Measurements from ENCODE around the gene GAA. TPM values are rescaled to one million over a fixed set of nuclear protein-coding genes. Genes with fewer than 3 reads are reported as not detected.

GAA gene
- total RNA-seq, 1 donor from 2014 or later: 15.1 TPM

DNA sequence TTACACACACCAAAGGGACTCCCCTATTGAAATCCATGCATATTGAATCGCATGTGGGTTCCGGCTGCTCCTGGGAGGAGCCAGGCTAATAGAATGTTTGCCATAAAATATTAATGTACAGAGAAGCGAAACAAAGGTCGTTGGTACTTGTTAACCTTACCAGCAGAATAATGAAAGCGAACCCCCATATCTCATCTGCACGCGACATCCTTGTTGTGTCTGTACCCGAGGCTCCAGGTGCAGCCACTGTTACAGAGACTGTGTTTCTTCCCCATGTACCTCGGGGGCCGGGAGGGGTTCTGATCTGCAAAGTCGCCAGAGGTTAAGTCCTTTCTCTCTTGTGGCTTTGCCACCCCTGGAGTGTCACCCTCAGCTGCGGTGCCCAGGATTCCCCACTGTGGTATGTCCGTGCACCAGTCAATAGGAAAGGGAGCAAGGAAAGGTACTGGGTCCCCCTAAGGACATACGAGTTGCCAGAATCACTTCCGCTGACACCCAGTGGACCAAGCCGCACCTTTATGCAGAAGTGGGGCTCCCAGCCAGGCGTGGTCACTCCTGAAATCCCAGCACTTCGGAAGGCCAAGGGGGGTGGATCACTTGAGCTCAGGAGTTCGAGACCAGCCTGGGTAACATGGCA is 2.2 kb downstream of the GAA start:
- intact Hi-C loops (cut with micrococcal nuclease): no loop called here

GRCh38 chr17:80104321-80104955 is 3.1 kb downstream of the GAA start:
- intact Hi-C loops (cut with micrococcal nuclease): no loop called here

GRCh38 chr17:80104956-80105375 is 3.6 kb downstream of the GAA start:
- intact Hi-C loops (cut with micrococcal nuclease): no loop called here

DNA sequence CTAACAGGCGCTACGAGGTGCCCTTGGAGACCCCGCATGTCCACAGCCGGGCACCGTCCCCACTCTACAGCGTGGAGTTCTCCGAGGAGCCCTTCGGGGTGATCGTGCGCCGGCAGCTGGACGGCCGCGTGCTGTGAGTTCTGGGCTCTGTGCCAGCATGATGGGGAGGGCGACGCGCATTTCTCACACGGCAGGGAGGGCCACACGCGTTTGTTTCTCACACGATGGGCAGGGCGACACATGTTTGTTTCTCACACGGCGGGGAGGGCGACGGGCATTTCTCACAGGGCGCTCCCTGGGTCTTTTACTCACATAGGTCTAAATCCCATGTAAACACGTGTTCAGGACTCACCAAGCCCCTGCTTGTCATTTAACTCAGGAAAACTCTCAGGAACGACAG is 4.4 kb downstream of the GAA start:
- intact Hi-C loops (cut with micrococcal nuclease): no loop called here

GRCh38 chr17:80106176-80106575 is 4.8 kb downstream of the GAA start:
- intact Hi-C loops (cut with micrococcal nuclease): no loop called here

DNA sequence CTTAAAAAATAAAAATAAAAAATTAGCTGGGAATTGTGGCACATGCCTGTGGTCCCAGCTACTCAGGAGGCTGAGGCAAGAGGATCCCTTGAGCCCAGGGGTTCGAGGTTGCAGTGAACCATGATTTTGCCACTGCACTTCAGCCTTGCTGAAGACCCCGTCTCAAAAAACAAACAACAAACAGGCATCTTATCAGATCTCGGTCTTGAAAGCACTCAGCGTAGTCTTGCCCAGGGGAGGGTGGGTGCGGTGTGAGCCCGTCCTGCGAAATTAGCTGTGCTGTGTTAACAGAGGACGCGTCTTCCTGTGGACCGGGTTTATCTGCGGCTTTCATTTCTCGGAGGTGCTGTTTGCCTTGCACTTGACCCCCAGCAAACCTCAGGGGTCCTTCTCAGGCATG is 5.4 kb downstream of the GAA start:
- intact Hi-C loops (cut with micrococcal nuclease): no loop called here

- intact Hi-C loops (cut with micrococcal nuclease): no loop called here
Measured at GRCh38 chr17:80107231-80108021, 6.0 kb downstream of the GAA start.

- intact Hi-C loops (cut with micrococcal nuclease): no loop called here
Measured at GRCh38 chr17:80108036-80108971, 6.9 kb downstream of the GAA start.

DNA sequence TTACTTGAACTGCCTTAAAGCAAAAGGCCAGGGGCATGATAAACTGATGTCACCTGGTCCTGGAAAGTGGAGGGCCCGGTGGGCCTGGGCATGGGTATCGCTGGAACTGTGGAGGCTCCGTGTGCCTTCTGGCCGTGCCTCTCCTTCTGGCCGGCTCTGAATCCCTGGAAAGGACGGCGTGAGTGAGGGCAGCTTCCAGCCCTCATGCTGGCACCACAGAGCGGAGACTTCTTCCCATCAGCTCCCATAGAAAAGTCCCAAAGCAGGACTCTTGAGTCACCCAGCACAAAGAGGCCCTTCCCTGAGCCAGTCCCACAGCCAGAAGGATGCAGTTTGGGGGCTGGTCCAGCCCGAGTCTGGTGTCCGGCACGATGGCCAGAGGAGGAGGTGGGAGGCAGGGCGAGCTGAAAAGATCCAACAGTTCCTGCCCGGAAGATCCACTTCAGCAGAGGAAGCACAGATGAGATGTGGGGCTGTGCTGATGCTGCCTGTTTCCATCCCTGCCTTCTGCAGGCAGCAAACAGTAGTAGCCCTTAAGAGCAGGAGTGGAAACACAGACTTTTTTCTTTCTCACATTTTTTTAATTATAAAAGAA is 7.8 kb downstream of the GAA start:
- intact Hi-C loops (cut with micrococcal nuclease): no loop called here

DNA sequence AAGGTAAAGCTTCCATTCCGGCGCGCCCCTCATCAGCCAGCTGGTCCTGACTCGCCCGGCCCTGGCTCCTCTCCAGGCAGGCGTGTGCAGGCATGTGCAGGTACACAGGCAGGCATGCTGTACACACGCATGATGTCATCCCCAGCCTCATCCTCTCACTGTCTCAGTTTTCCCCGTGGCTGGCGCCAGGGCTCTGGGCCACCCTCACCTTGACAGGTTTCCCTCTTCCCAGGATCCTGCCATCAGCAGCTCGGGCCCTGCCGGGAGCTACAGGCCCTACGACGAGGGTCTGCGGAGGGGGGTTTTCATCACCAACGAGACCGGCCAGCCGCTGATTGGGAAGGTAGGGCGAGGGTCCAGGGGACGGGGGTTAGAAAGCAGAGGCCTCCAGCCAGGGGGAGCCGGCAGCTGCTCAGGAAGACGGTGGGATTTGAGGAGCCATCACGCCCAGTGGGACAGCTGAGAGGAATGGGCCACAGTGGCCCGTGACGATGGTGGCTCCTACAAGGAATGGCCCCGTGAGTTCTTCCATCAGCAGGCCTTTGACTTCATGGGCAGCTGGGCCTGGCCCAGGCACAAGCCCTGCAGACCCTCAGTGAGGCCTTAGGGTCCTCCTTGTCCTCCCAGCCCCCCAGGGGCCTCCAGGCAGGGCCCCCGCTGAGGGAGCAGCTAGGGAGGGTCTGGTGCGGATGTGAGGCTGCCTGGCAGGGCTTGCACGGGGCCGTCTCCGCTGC is 8.5 kb downstream of the GAA start:
- intact Hi-C loops (cut with micrococcal nuclease): no loop called here

- intact Hi-C loops (cut with micrococcal nuclease): no loop called here
Measured at GRCh38 chr17:80110447-80110812, 9.0 kb downstream of the GAA start.

DNA sequence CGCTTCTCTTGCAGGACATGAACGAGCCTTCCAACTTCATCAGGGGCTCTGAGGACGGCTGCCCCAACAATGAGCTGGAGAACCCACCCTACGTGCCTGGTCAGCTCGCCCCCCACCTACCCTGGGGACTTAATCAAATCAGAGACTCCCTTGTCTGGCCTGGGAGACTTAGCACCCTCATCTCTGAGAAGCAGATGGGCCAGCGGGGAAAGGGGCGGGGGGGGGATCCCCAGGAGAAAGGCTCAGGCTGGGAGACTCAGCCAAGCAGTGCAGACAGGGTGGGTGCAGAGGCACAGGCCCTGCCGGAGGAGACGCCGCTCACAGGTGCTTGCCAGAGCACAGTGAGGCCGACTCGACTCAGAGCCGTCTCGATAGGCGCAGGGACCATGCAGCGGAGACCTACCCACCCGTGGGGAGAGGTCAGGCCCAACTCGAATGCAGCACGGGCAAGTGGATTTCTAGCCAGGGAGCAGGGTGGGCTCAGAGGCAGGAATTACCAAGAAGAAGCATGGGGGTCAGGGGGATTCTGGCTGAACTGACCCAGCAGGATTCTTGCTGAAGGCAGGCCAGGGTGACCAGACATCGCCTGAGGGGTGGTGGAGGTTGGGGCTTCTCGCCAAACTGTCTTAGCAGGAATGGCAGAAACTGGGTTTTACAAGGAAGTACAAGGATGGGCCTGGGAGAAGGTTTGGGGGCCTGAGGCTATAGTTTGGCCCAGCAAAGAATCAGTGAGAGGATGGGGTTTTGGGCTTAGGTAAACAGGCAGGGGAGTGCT is 9.7 kb downstream of the GAA start:
- intact Hi-C loops (cut with micrococcal nuclease): no loop called here

DNA sequence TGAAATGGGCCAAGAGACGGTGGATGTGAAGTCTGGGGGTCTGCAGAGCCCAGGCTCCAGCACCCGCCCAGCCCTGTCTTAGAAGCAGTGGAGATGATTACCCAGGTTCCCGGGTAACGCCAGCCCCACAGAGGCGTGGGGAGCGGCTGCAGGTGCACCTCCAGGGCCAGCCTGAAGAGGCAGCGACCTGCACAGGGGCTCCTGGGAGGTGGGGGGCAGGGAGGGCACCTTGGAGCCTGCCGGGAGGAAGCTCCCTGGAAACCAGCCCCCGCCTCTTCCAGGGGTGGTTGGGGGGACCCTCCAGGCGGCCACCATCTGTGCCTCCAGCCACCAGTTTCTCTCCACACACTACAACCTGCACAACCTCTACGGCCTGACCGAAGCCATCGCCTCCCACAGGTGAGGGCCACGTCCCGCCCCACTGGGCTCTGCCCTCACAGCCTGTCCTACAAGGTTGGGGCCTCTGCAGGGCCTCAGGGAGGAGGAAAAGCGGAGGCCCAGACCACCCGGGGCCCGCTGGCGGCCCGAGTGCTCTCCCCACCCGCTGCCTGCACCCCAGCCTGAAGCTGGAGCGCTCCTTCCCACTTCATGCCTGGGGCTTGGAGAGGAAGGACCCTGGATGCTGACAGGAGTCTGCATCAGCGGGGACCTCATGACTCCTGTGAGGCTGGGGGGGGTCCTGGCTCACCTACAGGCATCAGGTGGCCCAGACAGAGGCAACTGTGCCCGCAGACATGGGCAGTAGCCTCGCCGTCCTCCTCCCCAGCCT is 10.5 kb downstream of the GAA start:
- intact Hi-C loops (cut with micrococcal nuclease): no loop called here

DNA sequence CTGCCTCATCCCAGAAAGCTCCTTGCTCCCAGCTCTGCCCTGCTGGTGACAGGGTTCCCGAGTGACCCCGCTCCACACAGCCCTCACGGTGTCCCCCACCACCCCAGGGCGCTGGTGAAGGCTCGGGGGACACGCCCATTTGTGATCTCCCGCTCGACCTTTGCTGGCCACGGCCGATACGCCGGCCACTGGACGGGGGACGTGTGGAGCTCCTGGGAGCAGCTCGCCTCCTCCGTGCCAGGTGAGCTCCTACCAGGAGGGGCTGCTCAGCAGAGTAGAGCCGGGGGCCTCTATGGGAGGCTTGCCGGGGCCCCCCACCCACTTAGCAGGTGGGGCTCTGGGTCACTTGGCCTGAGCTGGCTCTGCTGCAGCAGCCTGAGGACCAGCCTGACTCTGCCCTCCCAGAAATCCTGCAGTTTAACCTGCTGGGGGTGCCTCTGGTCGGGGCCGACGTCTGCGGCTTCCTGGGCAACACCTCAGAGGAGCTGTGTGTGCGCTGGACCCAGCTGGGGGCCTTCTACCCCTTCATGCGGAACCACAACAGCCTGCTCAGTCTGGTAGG is 11.2 kb downstream of the GAA start:
- intact Hi-C loops (cut with micrococcal nuclease): no loop called here

GRCh38 chr17:80113033-80113484 is 11.7 kb downstream of the GAA start:
- intact Hi-C loops (cut with micrococcal nuclease): no loop called here

DNA sequence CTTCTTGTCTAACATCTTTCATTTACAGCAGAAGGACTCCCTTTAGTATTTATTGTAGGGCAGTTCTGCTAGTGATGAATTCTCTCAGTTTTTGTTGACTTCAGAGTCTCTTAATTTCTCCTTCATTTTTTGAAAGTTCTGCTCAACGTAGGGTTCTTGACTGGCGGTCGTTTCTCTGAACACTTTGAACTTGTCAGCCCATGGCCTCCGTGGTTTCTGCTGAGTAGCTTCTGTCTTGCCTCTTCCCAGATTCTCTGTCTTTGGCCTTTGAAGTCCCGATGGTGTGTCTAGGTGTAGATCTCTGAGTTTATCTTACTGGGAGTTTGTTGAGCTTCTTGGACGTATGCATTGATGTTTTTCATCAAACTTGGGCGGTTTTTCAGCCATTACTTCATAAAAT is 13.4 kb downstream of the GAA start:
- intact Hi-C loops (cut with micrococcal nuclease): no loop called here

GRCh38 chr17:80115159-80115558 is 13.8 kb downstream of the GAA start:
- intact Hi-C loops (cut with micrococcal nuclease): no loop called here

- intact Hi-C loops (cut with micrococcal nuclease): no loop called here
Measured at GRCh38 chr17:80116276-80116920, 15.0 kb downstream of the GAA start.

Measured in T-helper 2 cell treated with Interferon-gamma antibody and Interleukin-4, amounts not matched to agents 100 ng/mL and 5 ng/mL, for 36 hours (primary cell).